ENCODE results near the gene HSPB7.
"Not testable (repeated sequence)": the region's sequence is repeated elsewhere in the genome, so short reads cannot be mapped to it uniquely, and the experiment has no call there.

The HSPB7 gene

GRCh38 chr1:16017461-16018303 is at the start of gene HSPB7:
HSPB7 (minus strand) TSS chr1:16018043; CDS start chr1:16017963, 80 bp downstream.
- no peak for DNase-seq

DNA sequence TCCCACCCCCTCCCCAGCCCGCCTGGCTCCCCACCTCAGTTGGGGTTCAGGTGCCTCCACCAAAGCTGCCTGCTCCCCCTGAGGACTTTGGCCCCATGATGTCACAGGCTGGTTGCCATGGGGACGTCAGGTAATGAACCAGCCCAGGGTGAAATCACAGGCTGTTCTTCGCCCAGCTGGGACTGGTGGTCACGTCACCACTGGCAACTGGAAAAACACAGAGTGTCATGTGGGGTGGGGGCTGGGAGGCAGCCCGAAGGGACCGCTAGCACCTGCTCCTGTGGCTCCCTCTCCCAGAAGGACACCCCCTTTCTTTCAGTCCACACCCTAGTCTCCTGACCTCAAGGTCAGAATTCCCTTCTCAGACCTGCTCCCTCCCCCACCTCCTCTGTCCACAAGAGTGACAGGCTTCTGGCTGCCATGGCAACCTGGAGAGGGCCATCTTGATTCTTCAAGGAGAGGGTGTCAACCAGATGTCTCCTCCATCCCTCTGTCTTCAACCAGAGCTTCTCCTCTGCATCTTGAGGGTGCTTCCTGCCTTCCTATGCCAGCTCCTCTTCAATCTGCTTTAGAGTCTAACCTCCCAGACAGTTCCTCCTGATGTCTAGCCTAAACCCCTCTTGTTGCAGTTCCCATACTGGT is 49.4 kb upstream of the HSPB7 start:
- no peak for DNase-seq

GRCh38 chr1:16066245-16066644 is 48.4 kb upstream of the HSPB7 start:
- no peak for DNase-seq

DNA sequence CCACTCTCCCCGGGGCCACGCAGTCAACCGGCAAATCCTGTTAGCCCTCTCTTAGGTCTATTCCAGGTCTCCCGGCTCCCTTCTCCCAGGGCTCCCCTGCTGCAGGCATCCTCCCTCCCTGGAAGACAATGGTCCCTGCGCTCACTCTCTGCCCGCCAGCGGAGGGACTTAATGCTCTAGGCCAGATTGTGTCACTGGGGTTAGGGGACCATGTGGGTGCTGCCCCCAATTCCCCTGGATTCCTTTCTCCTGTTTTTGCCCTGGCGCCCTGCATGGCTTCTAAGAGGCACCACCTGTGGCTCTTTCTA is 47.4 kb upstream of the HSPB7 start:
- DNase-seq, result no peak

- no peak for DNase-seq
Observed at GRCh38 chr1:16064536-16065268, 46.9 kb upstream of the HSPB7 start.

DNA sequence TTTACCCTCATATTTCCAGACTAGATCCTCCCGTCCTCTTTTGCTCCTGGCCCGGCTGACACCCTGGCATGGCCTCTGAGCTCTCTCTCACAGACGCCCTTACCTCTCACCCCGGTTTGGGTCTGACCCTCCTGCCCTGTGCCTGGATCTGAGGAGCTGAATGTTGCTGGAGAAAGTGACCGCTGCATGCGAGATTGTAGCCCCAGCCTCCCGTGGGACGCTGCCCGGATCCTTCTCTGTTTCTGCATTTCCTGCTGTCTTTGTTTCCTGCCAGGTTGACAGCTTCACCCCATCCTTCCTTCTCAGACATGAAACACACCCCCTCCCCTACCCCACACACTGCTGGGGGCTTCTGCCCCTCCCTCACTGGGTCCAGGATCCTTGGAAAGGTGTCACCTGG is 46.1 kb upstream of the HSPB7 start:
- DNase-seq, result no peak

- no peak for DNase-seq
Observed at GRCh38 chr1:16063226-16063829, 45.5 kb upstream of the HSPB7 start.

DNA sequence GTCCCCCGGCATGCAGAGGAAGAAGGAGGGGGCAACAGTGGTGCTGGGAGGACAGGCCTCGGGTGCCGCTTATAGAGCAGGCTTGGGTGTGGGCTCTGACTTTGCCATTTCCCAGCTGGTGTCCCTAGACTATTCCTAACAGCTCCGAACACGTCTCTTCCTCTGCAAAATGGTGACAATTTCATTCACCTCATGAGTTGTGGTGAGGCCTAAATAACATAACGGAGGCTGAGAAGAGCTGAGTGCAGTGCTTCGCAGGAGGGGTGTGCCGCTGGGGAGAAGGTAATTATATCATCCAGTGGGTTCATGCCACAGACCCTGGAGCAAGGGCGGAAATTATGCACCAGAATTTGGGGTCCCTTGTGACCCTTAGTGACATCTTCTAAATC is 44.8 kb upstream of the HSPB7 start:
- not testable (repeated sequence) for DNase-seq

- DNase-seq, result not testable (repeated sequence)
Observed at GRCh38 chr1:16061989-16062686, 44.3 kb upstream of the HSPB7 start.

- no peak for DNase-seq
Observed at GRCh38 chr1:16061266-16061665, 43.4 kb upstream of the HSPB7 start.

- not testable (repeated sequence) for DNase-seq
Observed at GRCh38 chr1:16058394-16059120, 40.7 kb upstream of the HSPB7 start.

- not testable (repeated sequence) for DNase-seq
Observed at GRCh38 chr1:16057314-16057915, 39.6 kb upstream of the HSPB7 start.

GRCh38 chr1:16056521-16056912 is 38.7 kb upstream of the HSPB7 start:
- not testable (repeated sequence) for DNase-seq

DNA sequence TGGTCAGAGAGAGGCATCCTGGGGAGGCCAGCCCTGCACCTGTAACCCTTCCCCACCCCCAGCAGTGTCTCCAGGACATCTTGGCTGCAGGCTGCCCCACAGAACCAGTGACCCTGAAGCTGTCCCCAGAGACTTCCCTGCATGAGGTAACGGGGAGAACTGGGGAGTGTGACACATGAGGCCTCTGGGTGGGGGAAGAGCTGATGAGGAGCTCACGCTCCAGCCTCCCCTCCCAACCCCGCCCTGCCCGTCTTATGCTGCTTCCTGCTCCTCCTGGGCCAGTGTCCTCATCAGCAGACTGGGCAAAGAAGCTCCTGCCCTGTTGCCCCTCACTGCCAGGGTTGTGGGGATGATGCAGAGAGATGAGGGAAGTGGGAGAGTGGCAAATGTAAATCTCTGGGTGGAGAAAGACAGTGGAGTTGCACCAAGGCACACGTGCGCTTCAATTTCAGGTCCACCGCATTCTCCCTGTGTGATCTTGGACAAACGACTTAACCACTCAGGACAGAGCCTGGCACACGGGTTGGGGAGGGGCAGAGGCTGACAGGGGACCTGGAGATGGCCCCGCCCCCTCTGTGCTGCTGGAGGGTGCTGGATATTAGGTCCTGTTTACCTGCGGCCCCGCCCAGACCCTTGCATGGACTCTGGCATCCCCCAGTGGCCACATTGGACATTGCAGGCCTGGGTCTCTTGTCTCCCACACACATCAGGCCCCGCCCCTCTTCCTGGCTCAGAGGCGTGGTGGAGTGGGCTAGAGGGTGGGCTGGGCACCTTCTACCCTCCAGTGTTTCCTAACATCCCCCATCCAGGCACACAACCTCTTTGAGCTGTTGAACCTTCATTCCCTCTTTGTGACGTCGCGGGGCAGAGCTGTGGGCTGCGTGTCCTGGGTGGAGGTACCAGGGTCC is 38.0 kb upstream of the HSPB7 start:
- DNase-seq, result peak; percentile 43 to 74

- DNase-seq, result no peak
Observed at GRCh38 chr1:16054598-16055540, 37.0 kb upstream of the HSPB7 start.

DNA sequence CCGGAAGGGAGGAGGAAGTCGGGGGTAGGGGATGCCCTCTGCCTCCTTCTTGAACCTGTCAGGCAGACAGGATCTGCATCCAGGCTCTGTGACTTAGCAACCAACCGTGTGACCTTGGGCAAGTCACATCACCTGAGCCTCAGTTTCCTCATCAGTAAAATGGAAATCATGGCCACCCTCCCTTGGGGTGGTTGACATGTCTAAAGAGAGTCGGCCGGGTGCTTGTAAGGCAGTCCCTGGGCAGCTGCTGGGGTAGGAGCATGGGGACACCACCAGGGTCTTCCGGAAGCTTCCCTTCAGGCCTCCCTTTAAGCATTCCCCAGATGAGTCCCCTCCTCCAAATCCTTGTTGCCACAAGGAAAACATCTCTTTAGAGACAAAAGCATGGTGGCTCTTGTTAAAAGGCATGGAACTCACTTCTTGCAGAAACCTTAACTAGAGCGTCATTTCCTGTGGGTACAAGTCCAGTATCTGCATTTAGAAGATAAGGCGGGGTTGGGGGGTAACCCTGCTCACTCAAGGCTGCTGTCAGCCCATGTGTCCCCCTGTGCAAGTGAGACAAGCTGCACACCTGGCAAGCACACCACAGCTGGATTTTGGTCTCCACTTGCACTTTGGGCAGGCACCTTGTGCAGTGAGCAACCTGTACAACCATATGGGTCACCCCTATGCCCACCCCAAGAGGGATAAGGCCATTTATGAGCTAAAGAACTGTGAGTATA is 36.1 kb upstream of the HSPB7 start:
- no peak for DNase-seq

- DNase-seq, result not testable (repeated sequence)
Observed at GRCh38 chr1:16051949-16052348, 34.1 kb upstream of the HSPB7 start.

GRCh38 chr1:16051039-16051438 is 33.2 kb upstream of the HSPB7 start:
- DNase-seq, result no peak

- DNase-seq, result no peak
Observed at GRCh38 chr1:16050328-16050727, 32.5 kb upstream of the HSPB7 start.
